Measurements from ENCODE around the gene MINDY1.

The MINDY1 gene

DNA sequence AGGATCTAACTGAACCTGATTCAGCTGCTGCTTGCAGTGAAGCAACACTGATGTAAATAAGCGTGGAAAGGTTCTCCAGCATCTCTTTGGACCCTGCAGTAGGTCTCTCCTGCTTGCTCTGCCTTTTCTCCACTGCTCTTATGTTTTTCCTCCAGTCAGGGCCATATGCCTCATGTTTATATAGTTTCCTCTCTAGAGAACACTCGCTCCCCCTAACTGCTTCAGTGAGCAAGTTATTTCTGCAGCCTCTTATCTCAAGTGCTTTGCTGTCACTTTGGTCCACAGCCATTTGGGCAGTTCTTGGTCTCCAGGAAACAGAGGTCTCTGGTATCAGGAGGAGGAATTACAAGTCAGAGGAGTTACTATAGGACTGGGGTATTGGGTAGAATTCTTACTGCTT, 6.8 kb upstream of the MINDY1 start:
- DNase-seq: no peak
- intact Hi-C loops (cut with DNase I): no loop called here

DNA sequence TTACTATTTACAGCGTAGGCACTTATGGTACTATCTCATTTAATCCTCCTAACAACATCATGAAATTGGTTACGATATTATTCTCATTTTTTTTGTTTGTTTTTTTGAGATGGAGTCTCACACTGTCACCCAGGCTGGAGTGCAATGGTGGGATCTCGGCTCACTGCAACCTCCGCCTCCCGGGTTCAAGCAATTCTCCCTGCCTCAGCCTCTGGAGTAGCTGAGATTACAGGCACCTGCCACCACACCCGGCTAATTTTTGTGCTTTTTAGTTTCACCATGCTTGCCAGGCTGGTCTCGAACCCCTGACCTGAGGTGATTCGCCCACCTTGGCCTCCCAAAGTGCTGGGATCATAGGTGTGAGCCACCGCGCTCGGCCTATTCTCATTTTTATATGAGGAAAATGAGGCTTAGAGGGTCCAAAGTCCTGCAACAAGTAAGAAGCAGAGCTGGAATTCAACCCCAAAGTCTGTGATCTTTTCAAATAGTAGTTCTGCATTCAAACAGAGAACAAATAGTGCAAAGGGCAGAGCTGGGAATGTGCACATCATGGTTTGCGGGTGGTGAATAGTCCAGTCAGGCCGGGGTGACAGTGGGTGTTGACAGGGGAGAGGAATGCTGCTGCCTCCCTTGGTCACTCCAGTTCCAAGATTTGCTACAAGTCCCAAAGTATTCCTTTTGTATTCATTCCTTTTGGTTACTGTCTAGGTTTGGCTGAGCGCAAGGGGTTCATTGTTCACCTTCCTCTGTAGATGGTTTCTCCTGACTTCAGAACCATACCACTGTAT, 6.2 kb upstream of the MINDY1 start:
- no peak for DNase-seq
- intact Hi-C loops (cut with DNase I): no loop called here

DNA sequence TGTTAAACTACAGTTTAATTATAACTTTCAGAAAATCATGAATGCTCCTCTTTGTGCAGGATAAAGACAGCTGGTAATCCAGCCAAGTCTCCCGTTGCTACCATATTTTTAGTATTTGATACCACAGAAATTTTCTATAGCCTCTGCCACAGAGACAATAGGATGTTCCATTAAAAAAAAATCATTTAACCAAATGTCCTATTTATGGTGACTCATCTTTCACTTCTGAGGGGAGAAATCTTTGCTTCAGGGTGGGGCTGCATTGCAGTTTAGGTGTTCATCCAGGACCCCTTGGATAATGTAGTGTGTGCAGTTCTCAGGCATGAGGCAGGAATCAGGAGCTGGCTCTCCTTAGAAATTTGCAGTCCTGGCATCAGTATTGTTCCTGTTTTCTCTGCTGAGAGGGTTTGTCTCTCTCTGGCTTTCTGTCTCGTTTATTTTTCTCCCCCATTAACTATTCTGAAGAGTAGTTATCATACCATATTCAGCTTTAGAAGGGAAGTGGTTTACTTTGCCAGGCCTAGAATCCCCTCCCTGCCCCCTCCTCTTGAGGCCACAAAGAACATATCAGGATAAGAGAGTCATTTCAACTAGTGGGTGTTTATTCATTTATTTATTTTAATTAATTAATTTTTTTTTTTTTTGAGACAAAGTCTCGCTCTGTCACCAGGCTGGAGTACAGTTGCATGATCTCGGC, 4.6 kb upstream of the MINDY1 start:
- DNase-seq: no peak
- intact Hi-C loops (cut with DNase I): no loop called here

DNA sequence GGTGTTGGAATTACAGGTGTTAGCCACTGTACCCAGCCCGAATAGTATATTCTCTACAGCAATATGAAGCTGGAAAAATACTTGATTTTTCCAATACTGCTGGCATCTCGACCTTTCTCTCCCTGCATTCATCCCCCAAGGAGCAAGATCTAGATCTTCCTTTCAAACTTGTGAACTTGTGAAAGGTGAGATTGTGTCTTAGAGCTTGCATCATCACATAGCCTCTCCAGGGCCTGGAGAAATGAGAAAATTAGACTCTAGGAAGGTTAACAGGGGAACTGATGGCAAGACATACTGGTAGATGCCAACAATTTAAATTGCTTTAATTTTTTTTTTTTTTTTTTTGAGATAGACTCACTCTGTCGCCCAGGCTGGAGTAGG, 3.6 kb upstream of the MINDY1 start:
- intact Hi-C loops (cut with DNase I): no loop called here
- DNase-seq: no peak

DNA sequence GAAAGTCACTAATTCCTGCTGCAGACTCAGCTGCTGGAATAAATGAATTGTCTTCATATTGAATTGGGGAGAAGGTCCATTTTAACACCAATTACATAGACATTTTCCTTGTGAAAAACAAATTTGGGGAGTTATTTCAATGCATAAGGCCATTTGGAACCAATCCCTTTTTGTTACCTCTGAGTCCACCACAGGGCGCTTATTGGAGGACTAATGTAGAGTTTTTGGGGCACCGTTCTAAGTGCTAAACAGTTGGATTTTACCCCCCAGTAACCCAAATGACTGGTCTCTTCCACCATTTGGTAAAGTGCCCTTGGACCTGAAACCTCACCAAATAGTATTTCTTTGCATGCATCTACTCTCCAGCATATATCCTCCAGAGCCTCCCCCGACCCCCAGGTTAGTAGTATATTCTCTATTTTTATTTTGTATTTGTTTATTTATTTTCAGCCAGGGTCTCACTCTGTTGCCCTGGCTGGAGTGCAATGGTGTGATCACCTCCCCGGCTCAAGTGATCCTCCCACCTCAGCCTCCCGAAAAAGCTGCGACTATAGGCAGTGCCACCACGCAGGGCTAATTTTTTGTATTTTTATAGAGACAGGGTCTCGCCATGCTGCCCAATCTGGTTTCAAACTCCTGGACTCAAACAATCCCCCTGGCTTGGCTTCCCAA, 3.1 kb upstream of the MINDY1 start:
- DNase-seq: no peak
- intact Hi-C loops (cut with DNase I): no loop called here

DNA sequence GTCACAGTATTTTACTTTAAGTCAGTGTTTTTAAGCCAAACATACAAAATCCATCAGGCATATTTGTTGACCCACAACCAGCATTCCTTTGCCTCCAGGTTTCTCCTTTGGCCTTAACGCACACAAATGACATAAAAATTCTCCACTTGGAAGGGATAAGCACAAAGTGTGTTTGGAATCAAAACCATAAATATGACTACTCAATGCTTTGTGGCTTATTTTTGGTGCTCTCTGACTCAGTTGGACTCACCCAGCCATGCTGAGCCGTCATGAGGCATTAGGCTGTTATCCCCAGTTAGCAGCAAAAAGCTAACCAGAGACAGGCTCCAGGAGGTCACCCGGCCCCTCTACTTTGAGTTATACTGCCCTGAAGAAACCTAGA, 2.5 kb upstream of the MINDY1 start:
- DNase-seq: no peak
- intact Hi-C loops (cut with DNase I): no loop called here

DNA sequence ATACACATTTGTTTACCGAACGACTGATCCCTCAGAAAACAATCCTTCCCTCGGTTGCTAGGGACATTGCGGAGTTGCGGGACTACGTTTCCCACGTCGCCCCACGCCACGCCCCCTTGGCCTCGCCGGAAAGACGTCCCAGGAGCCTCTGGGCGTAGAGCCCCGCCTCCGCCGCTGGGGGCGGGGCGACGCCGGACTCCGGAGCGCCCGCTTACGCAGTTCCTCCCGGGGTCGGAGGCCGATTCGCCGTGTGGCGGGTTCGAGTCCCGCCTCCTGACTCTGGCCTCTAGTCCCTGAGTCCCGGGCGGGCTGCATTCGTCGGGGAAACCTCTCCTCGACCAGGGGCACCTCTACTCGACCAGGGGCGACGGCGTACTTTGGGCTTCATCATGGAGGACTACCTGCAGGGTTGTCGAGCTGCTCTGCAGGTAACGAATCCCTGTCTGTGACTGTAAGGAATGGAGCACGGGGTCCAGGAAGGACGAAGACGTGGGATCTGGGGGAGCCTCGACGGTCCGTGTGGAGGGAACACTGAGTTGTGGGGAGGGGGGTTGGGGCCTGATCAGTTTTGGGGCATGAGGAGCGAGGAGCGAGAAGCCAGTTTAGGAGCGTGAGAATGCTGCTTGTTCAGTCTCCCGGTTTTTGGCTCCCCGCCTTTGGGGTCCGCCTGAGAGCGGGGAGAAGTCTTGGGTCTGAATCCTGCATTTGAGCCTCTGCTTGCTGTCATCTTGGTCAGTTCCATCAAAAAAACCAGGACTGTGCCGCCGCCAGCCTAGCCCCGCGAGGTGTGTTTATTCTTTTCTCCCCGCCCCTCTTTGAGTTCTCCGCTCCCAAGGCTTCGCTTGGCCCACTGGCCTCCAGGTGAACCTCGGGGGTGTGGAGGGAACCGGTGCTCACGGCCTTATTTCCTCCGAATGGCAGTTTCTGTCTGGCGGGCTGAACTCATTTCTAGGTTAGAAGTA, 1.8 kb upstream of the MINDY1 start, which contains the start of gene PRUNE1:
Gene PRUNE1 (plus strand): TSS at position 206 of the 962 bp plus-strand sequence. CDS start 184 bp downstream, at position 390.
- intact Hi-C loops (cut with DNase I): no loop called here
- peak; percentile 90 to 98 (median 97) for DNase-seq

DNA sequence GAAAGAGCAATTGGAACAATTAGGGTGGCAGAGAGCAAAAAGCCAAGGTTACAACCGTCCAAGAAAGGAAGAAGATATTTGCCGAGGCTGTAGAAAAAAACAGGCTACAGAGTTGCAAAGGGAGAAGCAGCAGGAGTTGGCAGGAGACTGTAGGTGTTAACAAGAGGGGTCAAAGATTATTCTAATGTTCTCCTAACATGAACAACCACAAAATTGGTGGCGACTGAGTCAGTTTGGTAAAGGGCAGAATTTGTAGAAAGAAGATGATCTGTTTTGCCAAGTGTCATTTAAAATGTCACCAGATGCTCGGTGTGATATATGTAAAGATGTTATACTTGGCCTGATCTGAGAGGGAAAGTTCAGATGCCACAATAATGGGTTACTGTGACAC, 1.1 kb upstream of the MINDY1 start:
- intact Hi-C loops (cut with DNase I): no loop called here
- no peak for DNase-seq

DNA sequence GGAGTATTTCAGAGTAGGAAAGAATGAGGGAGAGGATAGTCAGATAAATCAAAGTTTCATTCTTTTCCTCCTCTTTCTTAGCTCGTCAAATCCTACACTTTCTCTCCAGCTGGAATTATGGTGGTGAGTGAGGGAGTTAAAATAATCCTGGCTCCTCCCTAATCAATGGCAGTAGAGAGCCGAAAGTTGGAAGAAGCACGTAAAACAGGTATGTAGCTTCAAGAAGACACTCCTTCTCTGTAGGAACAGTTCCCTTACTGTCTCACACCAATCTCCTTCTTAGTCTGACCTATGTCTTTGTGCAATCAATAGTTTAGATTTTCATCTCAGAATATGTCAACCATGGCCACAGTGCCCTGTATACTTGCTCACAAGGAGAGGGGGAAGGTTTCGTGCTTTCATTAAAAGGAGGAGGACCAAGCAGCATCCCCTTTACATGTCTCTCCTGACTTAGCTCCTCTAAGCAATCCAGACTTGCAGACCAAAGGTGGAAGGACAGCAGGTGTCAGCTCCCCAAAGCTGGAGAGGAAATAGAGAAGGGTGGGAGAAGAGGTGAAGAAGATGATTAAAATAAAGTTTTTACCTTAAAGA, 878 bp downstream of the MINDY1 start:
- DNase-seq: no peak
- intact Hi-C loops (cut with DNase I): no loop called here

DNA sequence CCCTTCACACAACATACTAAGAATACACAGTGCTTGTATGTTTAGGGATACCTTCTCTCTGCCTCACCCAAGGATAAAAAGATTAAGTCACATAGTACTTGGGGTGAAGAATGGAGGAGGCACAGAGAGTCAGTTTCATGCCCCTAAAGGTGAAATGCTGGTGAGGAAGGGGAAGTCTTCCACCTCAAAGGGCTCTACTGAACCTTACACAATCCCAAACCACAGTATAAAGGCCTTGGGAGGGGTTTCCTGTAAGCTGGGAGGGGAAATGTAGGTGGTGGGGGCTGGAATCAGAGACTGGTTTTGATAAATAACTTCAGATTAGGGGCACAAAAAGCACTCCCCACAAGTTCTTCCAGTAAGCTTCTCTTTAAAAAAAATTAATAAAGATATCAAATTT, 3.5 kb downstream of the MINDY1 start:
- intact Hi-C loops (cut with DNase I): no loop called here
- DNase-seq: no peak

DNA sequence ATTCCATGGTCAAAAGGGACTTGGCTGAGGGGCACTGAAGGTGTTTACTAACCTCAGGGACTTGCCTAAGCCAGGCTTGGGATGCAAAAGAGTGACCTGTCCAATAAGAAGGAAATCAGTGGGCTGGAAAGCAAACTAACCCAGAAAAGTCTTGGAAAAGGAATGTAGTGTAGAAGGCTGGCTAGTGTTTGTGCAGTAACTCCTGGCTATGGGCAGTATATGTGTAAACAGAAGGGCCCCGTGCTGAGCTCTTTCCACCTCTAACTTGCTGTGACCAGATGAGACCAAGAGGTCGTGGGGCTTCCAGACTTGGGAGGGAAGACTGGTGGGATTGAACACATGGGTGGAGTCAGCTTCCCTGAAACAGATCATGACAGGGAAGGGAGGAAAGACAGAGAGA, 4.1 kb downstream of the MINDY1 start:
- no peak for DNase-seq
- intact Hi-C loops (cut with DNase I): no loop called here

DNA sequence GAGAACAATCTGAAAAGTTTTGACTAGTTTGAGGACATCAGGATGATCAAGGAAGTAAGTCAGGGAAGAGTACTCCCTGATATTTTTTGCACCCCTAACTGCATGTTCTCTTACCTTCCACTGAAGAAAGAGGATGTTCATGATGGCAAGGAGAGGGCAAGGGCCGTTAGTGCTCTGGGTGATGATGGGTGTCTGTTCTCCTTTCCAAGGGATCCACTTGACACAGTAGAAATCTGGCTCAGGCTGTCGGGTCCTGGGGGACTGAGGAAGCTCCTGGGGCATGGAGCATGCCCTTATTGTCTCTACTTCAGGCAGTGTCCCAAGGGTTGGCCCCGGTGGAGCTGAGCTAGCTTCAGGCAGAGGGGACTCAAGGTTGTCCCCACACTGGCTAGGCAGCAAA, 4.7 kb downstream of the MINDY1 start:
- no peak for DNase-seq
- intact Hi-C loops (cut with DNase I): no loop called here

DNA sequence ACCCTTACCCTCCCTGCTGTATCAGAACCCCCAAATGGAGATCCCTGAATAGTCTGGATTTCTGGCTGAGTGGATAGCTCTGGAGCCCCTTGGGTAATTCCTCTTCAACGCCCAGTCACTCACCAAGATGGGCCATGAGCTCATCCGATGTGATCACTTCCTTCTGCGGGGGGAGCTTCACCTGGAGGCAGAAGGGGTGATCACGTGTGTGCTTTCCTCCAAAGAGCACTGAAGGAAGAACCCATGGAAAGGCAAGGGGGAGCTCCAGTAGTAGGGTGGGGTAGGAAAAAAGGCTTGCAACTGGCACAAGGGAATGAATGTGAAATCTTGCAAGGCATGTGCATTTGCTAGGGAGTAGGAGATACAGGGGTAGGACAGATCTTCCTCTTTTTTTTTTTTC, 5.1 kb downstream of the MINDY1 start:
- no peak for DNase-seq
- intact Hi-C loops (cut with DNase I): no loop called here

DNA sequence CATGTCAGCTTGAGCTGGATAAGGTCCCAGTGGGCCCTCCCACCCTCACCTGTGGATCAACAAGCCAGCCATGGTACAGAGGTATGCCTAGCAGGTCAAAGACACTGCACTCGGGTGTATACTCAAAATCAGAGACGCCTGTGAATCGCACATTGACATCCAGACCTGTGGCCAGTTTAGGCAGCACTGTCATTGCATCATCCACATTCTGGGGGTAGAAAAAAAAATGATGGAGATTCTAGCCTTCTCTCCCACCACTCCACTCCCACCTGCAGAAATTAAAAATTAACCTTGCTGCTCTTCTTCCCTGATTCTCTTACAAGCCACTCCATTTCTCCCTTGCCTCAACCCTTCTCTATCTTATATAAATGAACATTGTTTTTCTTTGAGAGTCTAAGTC, 6.3 kb downstream of the MINDY1 start:
- intact Hi-C loops (cut with DNase I): no loop called here
- no peak for DNase-seq

DNA sequence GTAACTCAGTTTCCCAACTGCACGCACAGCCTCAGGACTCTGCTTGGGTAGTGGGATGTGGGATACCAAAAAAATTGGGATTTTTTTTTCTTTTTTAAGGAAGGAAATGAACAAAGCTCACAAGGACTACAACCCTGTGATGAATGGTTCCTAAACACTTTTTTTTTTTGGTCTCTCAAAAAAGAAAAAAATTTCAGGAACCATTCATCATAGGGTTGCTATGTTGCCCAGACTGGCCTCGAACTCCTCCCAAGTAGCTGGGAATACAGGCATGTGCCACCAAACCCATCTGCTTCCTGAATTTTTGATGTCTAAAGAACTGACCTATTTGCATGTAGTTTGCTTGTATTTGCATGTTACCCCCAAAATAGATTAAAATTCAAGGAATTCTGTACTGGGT, 6.8 kb downstream of the MINDY1 start:
- DNase-seq: no peak
- intact Hi-C loops (cut with DNase I): no loop called here

DNA sequence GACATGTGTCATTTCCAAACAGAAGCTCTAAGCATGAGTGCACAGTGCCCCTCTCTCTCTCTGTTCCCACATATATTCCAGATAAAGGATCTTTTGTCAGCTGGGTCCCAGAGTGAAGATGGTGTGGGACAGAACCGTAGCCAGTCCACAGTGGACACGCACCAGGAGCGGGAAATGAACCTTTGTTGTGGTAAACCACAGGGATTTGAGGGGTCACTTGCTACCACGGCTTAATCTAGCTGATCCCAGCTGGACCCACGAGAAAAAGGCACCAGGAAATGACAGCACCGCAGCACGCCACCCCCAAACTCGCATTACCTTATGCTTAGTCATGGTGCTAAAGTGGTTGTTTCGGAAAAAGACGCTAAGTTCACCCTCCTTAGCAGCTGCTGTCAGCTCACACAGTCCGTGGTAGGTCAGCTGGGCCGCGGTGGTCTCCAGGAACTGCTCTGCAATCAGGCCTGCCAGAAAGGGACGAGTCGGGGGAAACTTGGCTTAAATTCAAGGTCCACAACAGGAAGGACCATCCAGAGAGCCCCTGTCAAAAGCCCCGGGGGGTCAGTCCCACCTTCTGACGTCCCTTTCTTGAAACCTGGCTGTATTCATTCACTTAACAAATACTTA, 7.5 kb downstream of the MINDY1 start:
- DNase-seq: peak in 20 of 42 donors; percentile 21 to 73 (median 42)
- intact Hi-C loops (cut with DNase I): no loop called here

DNA sequence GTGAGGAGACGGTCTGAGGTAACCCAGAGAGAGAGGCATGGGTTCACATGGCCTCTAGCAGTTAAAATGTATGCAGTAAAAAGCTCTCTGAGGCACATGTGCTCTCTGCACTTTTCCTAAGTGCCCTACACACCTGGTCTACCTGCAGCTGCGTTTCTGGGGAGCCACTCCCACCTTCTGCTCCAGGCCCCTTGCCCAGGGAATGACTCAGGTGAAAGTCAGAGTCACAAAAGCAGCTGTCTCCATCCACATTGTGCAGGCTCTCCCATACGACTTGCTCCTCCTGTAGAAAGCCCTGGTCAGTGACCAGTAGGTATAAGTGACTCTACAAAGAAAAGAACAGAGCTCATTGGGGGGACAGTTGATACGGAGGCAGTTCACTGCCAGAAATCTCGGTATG, 8.8 kb downstream of the MINDY1 start:
- no peak for DNase-seq
- intact Hi-C loops (cut with DNase I): no loop called here

DNA sequence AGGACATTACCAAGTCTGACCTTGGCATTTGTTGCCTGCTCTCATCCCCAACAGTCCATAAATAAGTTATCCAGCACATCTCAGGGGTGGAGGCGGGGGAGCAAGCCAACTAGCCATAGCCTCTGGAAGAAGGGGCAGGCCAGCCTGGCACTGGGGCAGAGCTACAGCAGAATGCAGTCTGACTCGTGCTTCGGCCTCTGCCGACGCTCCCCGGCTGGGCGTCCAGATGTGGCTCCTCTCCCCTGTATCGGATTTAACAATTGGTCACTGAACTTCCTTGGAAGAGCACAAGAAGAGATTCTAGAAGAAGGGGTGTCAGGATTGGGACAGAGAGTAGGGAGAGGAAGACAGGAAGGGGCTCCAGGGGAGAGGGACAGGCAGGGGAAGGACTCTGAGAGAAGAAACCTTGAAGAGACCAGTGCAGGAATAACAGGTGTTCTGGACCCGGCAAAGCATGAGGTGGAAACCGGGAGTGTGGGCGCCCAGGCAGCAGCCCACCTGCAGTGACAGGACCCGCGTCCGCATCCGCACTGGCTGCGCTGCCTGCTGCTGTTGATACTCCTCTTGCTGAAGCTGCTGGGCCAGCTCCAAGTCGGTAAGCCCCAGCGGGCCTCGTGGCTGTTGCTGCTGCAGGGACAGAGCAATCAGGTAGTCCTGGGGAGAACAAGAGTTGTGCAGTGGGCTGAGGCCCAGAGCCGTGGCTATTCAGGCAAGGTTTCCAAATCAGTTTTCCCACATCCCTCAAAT, 9.4 kb downstream of the MINDY1 start:
- DNase-seq: no peak
- intact Hi-C loops (cut with DNase I): no loop called here
